Nephron (organoid): ENCODE results near the gene KCNMA1.

ENCODE experiments used
- H3K27ac Mint-ChIP-seq, 3 experiments: 2 replicates each; pipeline ENCODE4 v1.8.0; 2020; ENCODE audit warnings: mixed read lengths in 3 of 3, mild to moderate bottlenecking in 2 of 3, moderate library complexity in 1 of 3
- H3K27me3 Mint-ChIP-seq: 2 replicates; pipeline ENCODE4 v1.8.0; 2021; ENCODE audit warnings: low read depth, mild to moderate bottlenecking, moderate library complexity, mixed read lengths
- H3K36me3 Mint-ChIP-seq: 2 replicates; pipeline ENCODE4 v1.8.0; 2020; ENCODE audit warnings: low read depth, mixed read lengths
- H3K4me1 Mint-ChIP-seq: 2 replicates; pipeline ENCODE4 v1.8.0; 2020; ENCODE audit warnings: mixed read lengths
- H3K4me3 Mint-ChIP-seq, 3 experiments: 2 replicates each; pipeline ENCODE4 v1.8.0; 2020; ENCODE audit warnings: mild to moderate bottlenecking in 3 of 3, mixed read lengths in 3 of 3, moderate library complexity in 2 of 3
- H3K9me3 Mint-ChIP-seq: 2 replicates; pipeline ENCODE4 v1.8.0; 2020; ENCODE audit warnings: mixed read lengths
- TF ChIP-seq, protein P1 (sequence below), 3 experiments: fragments of 200-600 bp; sonication (generic); IDR thresholded peaks; one replicate each; pipeline ENCODE4 v1.5.0; 2021; ENCODE audit warnings: antibody characterized with exemption in 3 of 3; ENCODE audit not compliant: unreplicated experiment in 3 of 3

The KCNMA1 gene

GRCh38 chr10:77501152-77501845 lies 136.3 kb downstream of the KCNMA1 start:
- Mint-ChIP-seq H3K4me1 (peaks cover 42% of the 10 kb centered on the region), H3K9me3 (no peaks in the 10 kb centered on the region), H3K27me3 (peaks cover 19% of the 10 kb centered on the region), H3K27ac (peak overlapping the region; percentile 62 to 76 (median 72)), H3K36me3 (no peaks in the 10 kb centered on the region), H3K4me3 (no peak overlapping the region)
- TF ChIP-seq, protein P1, sequence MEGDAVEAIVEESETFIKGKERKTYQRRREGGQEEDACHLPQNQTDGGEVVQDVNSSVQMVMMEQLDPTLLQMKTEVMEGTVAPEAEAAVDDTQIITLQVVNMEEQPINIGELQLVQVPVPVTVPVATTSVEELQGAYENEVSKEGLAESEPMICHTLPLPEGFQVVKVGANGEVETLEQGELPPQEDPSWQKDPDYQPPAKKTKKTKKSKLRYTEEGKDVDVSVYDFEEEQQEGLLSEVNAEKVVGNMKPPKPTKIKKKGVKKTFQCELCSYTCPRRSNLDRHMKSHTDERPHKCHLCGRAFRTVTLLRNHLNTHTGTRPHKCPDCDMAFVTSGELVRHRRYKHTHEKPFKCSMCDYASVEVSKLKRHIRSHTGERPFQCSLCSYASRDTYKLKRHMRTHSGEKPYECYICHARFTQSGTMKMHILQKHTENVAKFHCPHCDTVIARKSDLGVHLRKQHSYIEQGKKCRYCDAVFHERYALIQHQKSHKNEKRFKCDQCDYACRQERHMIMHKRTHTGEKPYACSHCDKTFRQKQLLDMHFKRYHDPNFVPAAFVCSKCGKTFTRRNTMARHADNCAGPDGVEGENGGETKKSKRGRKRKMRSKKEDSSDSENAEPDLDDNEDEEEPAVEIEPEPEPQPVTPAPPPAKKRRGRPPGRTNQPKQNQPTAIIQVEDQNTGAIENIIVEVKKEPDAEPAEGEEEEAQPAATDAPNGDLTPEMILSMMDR (IDR thresholded peaks at IDR 0.05; ENCODE audit: unreplicated experiment in 3 of 3) = no peak

DNA sequence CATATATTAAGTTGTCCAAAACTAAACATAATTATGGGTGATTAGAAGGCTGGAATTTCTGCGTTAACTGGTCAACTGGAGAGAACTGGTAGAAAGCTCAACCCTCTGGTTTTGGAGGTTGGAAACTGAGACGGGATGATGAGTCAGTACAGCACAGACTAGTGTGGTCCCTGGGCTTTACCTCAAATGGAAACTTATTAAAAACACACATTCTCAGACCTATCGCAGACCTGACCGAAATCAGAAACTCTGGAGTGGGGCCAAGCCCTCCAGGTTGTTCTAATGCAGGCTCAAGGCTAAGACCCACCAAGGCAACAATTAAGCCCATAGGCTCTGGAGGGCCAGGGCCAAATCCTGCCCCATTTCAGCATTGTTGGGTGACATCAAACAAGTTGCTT lies 136.9 kb downstream of the KCNMA1 start:
- Mint-ChIP-seq H3K36me3 (no peaks in the 10 kb centered on the region), H3K4me1 (peaks cover 39% of the 10 kb centered on the region), H3K27ac (peak overlapping the region in 1 of 3 experiments; percentile 36), H3K27me3 (peaks cover 17% of the 10 kb centered on the region), H3K4me3 (no peak overlapping the region), H3K9me3 (no peaks in the 10 kb centered on the region)
- TF ChIP-seq, protein P1 (IDR thresholded peaks at IDR 0.05; ENCODE audit: unreplicated experiment in 3 of 3) = no peak

DNA sequence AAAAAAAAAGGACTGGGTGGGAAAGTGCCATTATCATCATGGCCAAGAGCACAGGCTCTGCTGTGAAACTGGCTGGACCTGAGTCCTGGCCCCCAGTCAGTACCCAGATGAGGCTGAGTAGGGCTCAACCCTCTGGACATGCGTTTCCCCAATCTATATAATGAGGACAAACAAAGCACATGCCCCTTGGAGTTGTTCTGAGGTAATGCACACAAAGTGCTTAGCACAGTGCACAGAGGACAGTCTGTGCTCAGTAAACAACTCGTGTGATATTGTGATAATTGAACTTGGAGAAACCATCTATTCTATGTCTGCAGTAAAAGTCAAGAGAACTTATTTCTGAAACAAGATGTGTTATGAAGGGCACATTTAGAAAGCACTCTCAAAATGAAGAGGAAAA lies 138.8 kb downstream of the KCNMA1 start:
- H3K27me3 Mint-ChIP-seq = peaks cover 17% of the 10 kb centered on the region
- H3K4me3 Mint-ChIP-seq = no peak overlapping the region
- no peaks in the 10 kb centered on the region for H3K9me3 Mint-ChIP-seq
- H3K4me1 Mint-ChIP-seq = peaks cover 48% of the 10 kb centered on the region
- H3K27ac Mint-ChIP-seq = no peak overlapping the region
- TF ChIP-seq, protein P1 (IDR thresholded peaks at IDR 0.05; ENCODE audit: unreplicated experiment in 3 of 3) = no peak
- no peaks in the 10 kb centered on the region for H3K36me3 Mint-ChIP-seq

- TF ChIP-seq, protein P1 (IDR thresholded peaks at IDR 0.05; ENCODE audit: unreplicated experiment in 3 of 3) = no peak
- Mint-ChIP-seq H3K36me3 (no peaks in the 10 kb centered on the region), H3K27me3 (peaks cover 13% of the 10 kb centered on the region), H3K9me3 (no peaks in the 10 kb centered on the region), H3K27ac (peak overlapping the region in 2 of 3 experiments; percentile 13 to 60), H3K4me3 (no peak overlapping the region), H3K4me1 (peaks cover 48% of the 10 kb centered on the region)
These were observed 139.4 kb downstream of the KCNMA1 start for GRCh38 chr10:77498210-77498609.

GRCh38 chr10:77497748-77498147 lies 139.9 kb downstream of the KCNMA1 start:
- Mint-ChIP-seq H3K27ac (peak overlapping the region in 2 of 3 experiments; percentile 13 to 60), H3K27me3 (peaks cover 11% of the 10 kb centered on the region), H3K4me1 (peaks cover 46% of the 10 kb centered on the region), H3K4me3 (no peak overlapping the region), H3K9me3 (no peaks in the 10 kb centered on the region), H3K36me3 (no peaks in the 10 kb centered on the region)
- TF ChIP-seq, protein P1 (IDR thresholded peaks at IDR 0.05; ENCODE audit: unreplicated experiment in 3 of 3) = no peak

- TF ChIP-seq, protein P1 (IDR thresholded peaks at IDR 0.05; ENCODE audit: unreplicated experiment in 3 of 3) = no peak
- Mint-ChIP-seq H3K27me3 (peaks cover 5% of the 10 kb centered on the region), H3K36me3 (no peaks in the 10 kb centered on the region), H3K27ac (no peak overlapping the region), H3K4me3 (no peak overlapping the region), H3K9me3 (no peaks in the 10 kb centered on the region), H3K4me1 (peaks cover 38% of the 10 kb centered on the region)
These were observed 140.6 kb downstream of the KCNMA1 start for GRCh38 chr10:77496941-77497420.
